Hematopoietic multipotent progenitor cell treated with erythropoietin and hydrocortisone succinate and interleukin-3 and kit ligand, for 17 days (in vitro differentiated cells): ENCODE data around the gene HSD17B10.
"Not testable (repeated sequence)": the region's sequence is repeated elsewhere in the genome, so short reads cannot be mapped to it uniquely, and the experiment has no call there.

Experiments used
- DNase-seq: peaks from one replicate; pipeline ENCODE4 v3.0.0-alpha.2; 2015; ENCODE audit warnings: low spot score

The HSD17B10 gene

GRCh38 chrX:53433651-53434639, at the start of gene HSD17B10:
TSS of gene HSD17B10 (minus strand) at chrX:53434370. CDS start at chrX:53434345, 25 bp downstream.
- peak; percentile 84 for DNase-seq

- no peak for DNase-seq
Observed at GRCh38 chrX:53483416-53483815, 49.2 kb upstream of the HSD17B10 start.

DNA sequence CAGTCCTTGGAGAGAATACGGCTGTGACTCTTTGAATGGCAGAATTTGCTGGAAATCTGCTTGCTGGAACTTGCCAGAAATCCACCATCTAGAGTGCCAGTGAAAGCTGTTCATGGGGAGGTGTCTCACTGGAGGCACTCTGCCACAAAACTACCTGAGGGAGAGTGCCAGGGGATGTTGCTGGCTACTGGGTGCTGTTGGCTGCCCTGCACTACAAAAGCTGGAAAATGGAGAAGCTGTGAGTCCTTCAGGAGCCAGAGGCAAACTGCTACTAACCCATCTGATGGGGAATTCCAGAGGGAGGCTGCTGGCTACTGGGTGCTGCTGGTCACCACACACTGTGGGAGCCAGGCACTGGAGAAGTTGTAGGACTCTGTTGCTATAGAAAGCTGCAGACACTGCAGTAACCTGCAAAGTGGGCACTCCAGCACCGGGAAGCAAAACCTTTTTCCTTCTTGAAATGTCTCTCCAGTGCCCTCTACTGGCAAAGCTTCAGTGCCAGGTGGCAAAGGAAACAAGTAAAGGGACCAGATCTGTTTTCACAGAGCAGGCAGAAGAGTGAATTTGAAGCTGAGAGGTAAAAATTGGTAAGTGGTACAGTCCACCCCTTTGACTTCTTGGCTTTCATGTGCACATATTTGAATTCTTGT, 47.8 kb upstream of the HSD17B10 start:
- DNase-seq, result peak; percentile 47

- no peak for DNase-seq
Observed at GRCh38 chrX:53481093-53481492, 46.9 kb upstream of the HSD17B10 start.

GRCh38 chrX:53479301-53479700, 45.1 kb upstream of the HSD17B10 start:
- DNase-seq, result no peak

DNA sequence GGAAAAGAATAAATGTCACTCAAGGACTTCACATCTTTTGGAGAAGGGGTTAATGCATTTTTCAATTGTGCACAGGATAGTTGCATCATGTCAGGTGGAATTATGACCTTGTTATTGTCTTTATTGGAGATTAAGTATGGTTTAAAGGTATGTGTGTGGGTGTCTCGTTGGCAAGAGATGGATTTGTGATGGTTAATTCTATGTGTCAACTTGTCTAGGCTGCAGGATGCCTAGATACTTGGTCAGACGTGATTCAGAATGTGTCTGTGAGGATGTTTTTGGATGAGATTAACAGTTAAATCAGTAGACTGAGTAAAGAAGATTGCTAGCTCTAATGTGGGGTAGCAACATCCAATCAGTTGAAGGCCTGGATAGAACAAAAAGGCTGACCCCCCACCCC, 42.2 kb upstream of the HSD17B10 start:
- no peak for DNase-seq

DNA sequence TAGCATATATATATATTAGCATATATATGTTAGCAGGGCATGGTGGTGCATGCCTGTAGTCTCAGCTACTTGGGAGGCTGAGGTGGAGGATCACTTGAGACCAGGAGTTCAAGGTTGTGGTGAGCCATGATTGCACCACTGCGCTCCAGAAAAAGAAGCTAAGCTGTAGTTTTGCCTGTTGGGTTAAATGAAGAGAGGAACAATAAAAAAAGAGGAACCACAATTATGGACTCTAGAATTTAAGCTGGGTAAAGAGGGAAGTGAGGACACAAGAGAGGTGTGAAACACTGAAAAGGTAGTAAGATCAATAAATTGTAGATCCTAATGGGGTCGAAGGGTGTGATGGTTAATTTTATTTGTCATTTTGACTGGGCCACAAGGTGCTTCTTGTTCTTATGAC, 40.5 kb upstream of the HSD17B10 start:
- DNase-seq, result no peak

DNA sequence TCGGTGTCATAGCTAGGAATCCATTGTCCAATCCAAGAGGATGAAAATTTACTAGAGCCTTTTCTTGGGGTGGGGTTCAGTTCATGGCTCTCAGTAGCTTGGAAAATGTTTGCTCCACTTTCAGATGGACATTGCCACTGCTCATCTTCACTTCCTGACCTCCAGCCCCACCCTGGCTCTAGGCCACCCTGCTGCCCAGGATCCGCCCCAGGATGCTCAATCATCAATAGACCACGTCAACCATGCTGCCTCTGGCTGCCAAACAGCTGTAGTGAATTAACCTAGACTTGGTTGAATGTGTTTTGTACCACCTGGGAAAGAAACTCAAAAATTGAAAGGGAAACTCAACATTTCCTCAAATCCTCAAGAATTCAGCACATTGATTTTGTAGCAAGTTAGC, 37.2 kb upstream of the HSD17B10 start:
- no peak for DNase-seq

- DNase-seq, result not testable (repeated sequence)
Observed at GRCh38 chrX:53468659-53469058, 34.5 kb upstream of the HSD17B10 start.

GRCh38 chrX:53458082-53458481, 23.9 kb upstream of the HSD17B10 start:
- no peak for DNase-seq

DNA sequence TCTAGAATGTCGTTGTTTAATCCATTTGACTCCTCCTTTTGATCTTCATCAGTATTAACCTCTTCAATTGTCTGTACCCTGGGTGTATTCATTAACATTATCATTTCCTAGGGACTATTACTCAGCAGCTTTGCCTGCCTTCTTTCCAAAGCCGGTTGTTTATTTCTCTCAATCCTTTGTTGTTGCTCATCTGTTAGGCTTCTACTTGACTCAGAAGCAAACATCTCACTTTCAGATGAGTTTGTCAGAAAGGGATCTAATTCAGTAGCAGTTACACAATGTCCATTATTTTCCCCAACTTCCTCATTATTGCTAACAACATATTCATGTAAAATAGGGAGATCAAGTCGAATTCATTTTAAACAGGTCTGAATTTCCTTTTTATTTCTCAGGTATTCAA, 22.1 kb upstream of the HSD17B10 start:
- no peak for DNase-seq

DNA sequence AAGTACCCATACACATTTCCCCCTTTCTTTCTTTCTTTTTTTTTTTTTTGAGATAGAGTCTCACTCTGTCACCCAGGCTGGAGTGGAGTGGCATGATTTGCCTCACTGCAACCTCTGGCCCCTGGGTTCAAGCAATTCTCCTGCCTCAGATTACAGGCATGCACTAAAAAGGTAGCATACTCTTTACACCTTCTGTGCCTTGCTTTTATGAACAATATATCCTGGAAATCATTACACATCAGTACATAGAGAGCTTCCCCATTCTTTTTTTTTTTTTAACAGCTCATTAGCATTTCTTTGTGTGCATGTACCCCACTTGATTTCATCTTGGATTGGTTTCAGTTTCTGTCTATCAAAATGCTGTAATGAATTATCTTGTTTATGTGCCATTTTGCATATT, 18.6 kb upstream of the HSD17B10 start:
- no peak for DNase-seq

GRCh38 chrX:53449632-53450031, 15.5 kb upstream of the HSD17B10 start:
- DNase-seq, result no peak

- DNase-seq, result no peak
Observed at GRCh38 chrX:53447441-53447840, 13.3 kb upstream of the HSD17B10 start.

DNA sequence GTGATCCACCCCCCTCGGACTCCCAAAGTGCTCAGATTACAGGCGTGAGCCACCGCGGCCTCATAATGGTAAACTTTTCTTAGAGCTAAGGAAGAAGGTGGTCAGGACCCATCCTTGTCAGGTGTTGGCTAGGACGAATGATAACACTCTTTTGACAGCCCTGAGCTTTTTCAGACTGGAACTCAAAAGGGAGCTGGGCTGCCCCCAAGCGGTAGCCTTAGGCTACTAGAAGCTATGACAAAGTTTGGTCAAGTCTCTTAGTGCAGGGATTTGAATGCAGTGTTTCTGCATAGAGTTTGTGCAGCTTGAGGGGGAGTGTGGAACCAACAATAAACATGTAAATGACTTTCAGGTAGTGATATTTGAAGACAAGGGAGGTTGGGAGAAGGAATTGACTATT, 11.8 kb upstream of the HSD17B10 start:
- DNase-seq, result peak; percentile 50

GRCh38 chrX:53442322-53442631, 8.1 kb upstream of the HSD17B10 start:
- DNase-seq, result no peak

DNA sequence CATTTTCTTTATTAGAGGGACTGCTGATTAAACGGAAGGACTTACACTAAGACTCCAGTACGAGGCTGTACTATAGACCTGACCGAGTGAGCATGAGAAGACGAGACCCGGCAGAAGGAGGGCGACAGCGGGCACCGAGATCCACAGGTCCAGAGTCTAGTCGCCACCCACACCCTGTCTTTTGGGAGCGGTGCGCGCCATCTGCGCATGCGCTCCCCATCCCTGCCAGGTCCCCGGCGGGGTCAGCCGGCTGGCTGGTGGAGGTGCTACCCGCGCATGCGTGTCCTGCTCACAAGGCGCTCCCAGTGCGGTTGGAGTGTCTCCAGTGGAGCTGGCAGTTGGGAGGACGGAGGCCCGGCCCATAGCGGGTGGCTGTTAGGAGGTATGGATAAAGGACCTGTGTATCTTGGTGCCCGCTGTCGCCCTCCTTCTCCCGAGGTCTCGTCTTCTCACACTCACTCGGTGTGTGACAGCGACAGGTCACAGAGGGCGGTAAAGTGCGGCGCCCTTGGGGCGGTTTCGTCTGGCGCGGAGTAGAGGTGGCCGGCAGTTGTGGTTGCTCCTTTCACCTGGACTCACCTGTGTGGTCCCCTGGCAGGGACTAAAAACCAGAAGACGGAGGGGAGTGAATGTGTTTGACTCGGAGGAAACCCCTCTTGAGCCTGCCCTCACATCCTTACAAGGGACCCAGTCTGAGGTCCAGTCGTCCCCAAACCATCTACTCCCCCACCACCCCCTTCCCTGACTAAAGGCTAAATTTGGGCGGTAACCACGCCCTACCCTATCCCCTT, 7.6 kb upstream of the HSD17B10 start:
- DNase-seq, result peak; percentile 84

DNA sequence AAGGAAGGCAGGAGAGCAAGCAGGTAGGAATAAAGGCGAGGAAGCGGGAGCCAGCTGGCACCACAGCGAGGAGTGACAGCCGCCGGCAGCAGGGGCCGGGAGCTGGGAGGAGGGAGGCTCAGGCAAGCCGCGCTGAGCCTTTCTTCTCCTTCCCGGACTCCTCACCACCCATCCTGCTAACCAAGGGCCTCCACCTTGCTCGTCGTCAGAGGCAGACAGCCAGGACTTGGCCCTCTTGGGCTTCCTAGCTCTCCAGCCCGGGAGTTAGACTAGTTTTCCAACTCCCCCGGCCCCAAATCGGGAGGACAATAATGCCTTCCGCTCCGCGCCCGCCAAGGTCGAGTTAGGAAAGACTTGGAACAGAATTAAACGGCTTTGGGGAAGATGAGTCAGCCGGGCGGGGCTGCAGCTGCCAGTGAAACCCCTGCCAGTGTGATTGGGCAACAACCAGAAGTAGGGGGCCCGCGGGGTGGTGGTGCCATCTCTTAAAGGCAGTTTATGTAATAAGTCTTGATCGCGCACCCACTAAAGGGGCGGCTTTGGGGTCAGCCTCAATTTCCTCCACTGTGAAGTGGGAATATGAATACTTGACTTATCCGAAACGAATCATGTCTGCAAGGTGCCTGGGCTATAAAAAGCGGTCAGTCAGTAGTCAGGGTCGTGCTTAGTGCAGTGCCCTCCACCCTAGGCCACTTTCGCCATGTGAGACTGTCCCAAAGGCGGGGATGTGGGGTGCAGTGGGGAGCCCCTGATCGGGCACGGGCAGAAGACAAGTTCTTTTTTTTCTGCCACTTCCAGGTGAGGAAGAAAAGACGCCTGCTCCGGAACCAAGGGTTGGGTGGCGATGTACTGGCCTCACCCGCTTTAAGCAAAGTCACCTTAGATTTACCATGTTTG, 6.7 kb upstream of the HSD17B10 start:
- peak; percentile 18 for DNase-seq

GRCh38 chrX:53440101-53440500, 5.9 kb upstream of the HSD17B10 start:
- no peak for DNase-seq

DNA sequence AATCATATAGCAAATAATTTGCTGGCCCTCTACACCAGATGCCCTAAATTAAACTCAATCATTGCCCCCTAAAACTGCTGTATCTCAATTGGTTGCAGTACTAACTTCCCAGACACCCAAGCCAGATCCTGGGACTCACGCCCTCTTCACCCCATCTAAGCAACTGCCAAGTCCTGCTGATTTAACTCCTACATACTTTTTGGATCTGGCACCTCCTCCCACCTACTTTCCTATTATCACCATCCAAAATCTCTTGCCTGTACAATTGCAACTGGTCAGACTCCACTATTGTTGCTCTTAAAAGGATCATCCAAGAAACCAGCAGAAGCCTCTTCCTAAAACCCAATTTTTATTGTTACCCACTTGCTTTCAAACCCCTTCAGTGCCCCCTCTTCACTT, 4.7 kb upstream of the HSD17B10 start:
- no peak for DNase-seq

DNA sequence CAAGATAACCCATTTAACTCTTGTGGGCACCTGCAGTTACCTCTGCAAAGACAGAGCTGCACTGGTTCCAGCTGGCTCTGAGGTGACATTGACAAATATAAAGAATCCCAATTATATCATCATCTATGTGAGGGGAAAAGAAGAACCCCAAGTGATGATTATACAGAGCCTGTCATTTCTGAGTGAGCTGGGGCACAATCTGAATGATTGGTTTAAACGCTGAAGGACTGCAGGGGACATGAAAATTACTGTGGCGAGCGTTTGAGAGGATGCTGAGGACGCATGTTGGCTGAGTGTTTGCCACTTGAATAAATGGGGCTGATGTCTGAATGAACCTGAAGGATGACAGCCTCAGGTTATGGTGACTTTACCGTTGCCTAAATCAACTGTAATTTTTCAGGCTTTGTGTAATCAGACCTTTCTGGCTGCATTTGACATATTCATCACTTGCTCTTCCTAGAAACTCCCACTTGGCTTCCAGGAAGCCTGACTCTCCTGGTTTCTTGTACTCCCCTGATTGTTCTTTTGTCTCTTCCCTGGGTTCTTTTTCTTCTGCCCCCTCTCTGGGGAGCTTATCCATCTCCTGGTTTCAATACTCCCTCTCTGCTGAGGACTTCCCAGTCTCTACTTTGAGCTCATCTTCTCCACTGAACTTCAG, 4.1 kb upstream of the HSD17B10 start:
- no peak for DNase-seq
